ENCODE measurements around the gene SOX2. TPM values are rescaled to one million over a fixed set of nuclear protein-coding genes. Genes with fewer than 3 reads are reported as not detected.

The SOX2 gene
- total RNA-seq, 3 donors from 2014 or later (not counting 1 experiment from before 2014, with no cell fraction given): not detected

DNA sequence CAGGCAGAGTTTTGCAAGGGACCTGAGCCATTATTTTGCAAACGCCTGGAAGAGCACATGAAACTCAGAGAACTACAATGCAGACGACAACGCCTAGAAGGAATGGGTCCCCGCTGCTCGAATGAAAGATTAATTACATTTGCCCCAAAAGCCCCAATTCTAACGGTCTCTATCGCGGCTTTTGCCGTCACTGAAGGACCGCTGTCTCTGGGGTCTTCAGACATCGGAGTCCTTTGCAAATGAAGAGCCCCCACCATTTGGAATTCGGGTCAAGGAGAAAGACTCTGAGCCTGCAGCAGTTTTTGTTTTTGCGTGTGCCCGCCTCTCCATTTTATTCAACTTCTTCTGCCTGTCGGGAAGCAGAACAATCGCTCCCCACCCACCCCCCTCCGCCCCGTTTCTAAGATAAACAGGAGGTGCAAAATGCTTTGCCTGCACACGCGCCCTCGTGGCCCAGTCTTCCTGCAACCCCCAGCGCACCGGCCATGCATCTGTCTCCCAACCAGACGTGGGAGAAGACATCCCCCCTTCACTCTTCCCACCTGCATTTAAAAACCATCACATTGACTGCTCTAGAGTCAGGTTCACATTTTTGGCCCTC lies 13.5 kb downstream of the SOX2 start:
- H3K36me3 Mint-ChIP-seq: peaks cover 50% of the 10 kb centered on the region
- Histone ChIP-seq H3K36me3 (ENCODE audit: control insufficient read depth, insufficient read depth, low read length) (no peaks in the 10 kb centered on the region), H3K27ac (ENCODE audit: low read length) (no peak overlapping the region), H3K9me3 (ENCODE audit: control insufficient read depth, insufficient read depth, low read length) (peaks cover 25% of the 10 kb centered on the region), H3K4me1 (ENCODE audit: control insufficient read depth, insufficient read depth, low read length) (peaks cover 14% of the 10 kb centered on the region), H3K27me3 (ENCODE audit: control insufficient read depth, insufficient read depth, low read length) (peaks cover 59% of the 10 kb centered on the region), H3K4me3 (ENCODE audit: low read length) (no peak overlapping the region)
- intact Hi-C loops (cut with micrococcal nuclease): no loop called here
- H3K4me1 Mint-ChIP-seq: peaks cover 5 to 14% of the 10 kb centered on the region in 2 donors
- WGBS (ENCODE audit: insufficient coverage): 15% methylated on average over 24 of the region's 24 CpGs
- H3K27ac Mint-ChIP-seq: no peak overlapping the region
- no peak for ATAC-seq
- no peak for DNase-seq
- TF ChIP-seq CTCF (IDR thresholded peaks at IDR 0.05): no peak
- H3K9me3 Mint-ChIP-seq: peaks cover 7% of the 10 kb centered on the region in 2 donors
- peaks cover 85% of the 10 kb centered on the region in 2 donors for H3K27me3 Mint-ChIP-seq (ENCODE audit: low read depth in 2 of 2)
- no peak overlapping the region for H3K4me3 Mint-ChIP-seq

- intact Hi-C loops (cut with micrococcal nuclease): no loop called here
- Histone ChIP-seq H3K27me3 (ENCODE audit: control insufficient read depth, insufficient read depth, low read length) (peaks cover 64% of the 10 kb centered on the region), H3K4me3 (ENCODE audit: low read length) (no peak overlapping the region), H3K9me3 (ENCODE audit: control insufficient read depth, insufficient read depth, low read length) (peaks cover 21% of the 10 kb centered on the region), H3K4me1 (ENCODE audit: control insufficient read depth, insufficient read depth, low read length) (peaks cover 14% of the 10 kb centered on the region), H3K27ac (ENCODE audit: low read length) (no peak overlapping the region), H3K36me3 (ENCODE audit: control insufficient read depth, insufficient read depth, low read length) (no peaks in the 10 kb centered on the region)
- Mint-ChIP-seq H3K9me3 (peaks cover 7% of the 10 kb centered on the region in 2 donors), H3K4me3 (no peak overlapping the region), H3K36me3 (peaks cover 51% of the 10 kb centered on the region), H3K27ac (no peak overlapping the region), H3K27me3 (ENCODE audit: low read depth in 2 of 2) (peaks cover 85% of the 10 kb centered on the region in 2 donors), H3K4me1 (peaks cover 5 to 14% of the 10 kb centered on the region in 2 donors)
- no peak for TF ChIP-seq CTCF (IDR thresholded peaks at IDR 0.05)
- DNase-seq: no peak
- no peak for ATAC-seq
- 10% methylated on average over 11 of the region's 15 CpGs for WGBS (ENCODE audit: insufficient coverage)
These were observed 14.1 kb downstream of the SOX2 start for GRCh38 chr3:181725830-181726229.

DNA sequence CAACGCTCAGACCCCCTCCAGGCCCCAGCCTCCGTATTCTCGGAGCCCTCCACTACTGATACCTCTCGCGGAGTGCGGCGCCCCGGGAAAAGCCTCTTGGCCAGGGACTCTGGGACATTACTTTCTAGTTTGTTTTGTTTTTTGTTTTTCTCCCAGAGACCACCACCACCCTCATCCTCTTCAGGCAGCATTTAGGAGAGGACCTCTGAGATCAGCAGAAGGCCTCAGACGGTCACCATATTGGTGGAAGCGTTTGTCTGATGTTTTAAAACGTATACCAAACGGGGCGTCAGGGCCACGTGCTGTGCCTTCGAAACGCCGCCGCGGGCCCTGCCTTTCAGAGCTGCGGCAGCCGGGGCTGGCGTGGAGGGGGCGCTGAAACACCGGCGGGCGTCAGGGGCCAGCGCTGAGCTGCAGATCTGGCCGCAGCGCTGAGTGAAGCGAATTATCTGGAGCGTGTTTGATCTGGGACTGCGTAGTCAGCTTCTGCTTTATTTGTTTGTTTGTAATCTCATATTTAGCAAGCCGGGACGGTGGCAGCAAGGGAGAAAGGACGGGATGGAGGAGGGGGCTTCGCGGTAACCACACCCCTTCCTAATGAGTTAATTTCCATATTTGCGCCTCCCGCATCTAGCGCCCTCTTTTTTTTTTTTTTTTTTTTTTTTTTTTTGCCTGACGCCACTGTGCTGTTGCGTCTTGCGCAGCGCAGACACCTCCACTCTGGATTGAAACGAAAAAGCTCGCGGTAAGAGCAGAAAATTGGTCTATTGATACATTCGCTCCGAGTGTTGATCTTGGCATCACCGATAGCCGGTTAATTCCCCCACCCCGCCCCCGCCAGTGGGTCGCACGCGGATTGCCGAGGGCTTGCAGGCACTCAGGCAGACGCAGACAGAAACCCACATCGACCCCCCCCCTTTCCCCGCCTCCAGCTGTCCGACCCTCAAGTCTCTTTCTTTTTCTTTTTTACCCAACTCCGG lies 14.9 kb downstream of the SOX2 start:
- Histone ChIP-seq H3K36me3 (ENCODE audit: control insufficient read depth, insufficient read depth, low read length) (no peaks in the 10 kb centered on the region), H3K4me3 (ENCODE audit: low read length) (peak overlapping the region; percentile 15), H3K4me1 (ENCODE audit: control insufficient read depth, insufficient read depth, low read length) (peaks cover 14% of the 10 kb centered on the region), H3K27me3 (ENCODE audit: control insufficient read depth, insufficient read depth, low read length) (peaks cover 60% of the 10 kb centered on the region), H3K27ac (ENCODE audit: low read length) (no peak overlapping the region), H3K9me3 (ENCODE audit: control insufficient read depth, insufficient read depth, low read length) (peaks cover 21% of the 10 kb centered on the region)
- H3K9me3 Mint-ChIP-seq: peaks cover 3 to 7% of the 10 kb centered on the region in 2 donors
- intact Hi-C loops (cut with micrococcal nuclease): no loop called here
- no peak overlapping the region for H3K27ac Mint-ChIP-seq
- 8% methylated on average over 60 of the region's 62 CpGs for WGBS (ENCODE audit: insufficient coverage)
- TF ChIP-seq CTCF (IDR thresholded peaks at IDR 0.05): no peak
- H3K4me3 Mint-ChIP-seq: peak overlapping the region; percentile 75
- H3K4me1 Mint-ChIP-seq: peaks cover 5 to 14% of the 10 kb centered on the region in 2 donors
- H3K27me3 Mint-ChIP-seq (ENCODE audit: low read depth in 2 of 2): peaks cover 80 to 82% of the 10 kb centered on the region in 2 donors
- peaks cover 49% of the 10 kb centered on the region for H3K36me3 Mint-ChIP-seq
- DNase-seq: no peak
- no peak for ATAC-seq

All from natural killer cell (primary cell).